Tibial nerve (tissue), 4 donors: Measurements from ENCODE around the gene APRT. TPM values are rescaled to one million over a fixed set of nuclear protein-coding genes. Genes with fewer than 3 reads are reported as not detected.

Experiments
- total RNA-seq, 4 donors: library from RNA; depleted of rRNA; stranded (reverse); fragments of >200 nt; gene quantifications; one replicate each; pipeline ENCODE4 v1.1.0, GENCODE V29; 2016

APRT gene
- total RNA-seq, 4 donors from 2014 or later = 83.4 to 157 (median 106) TPM

Other genes starting within 250 kb of the APRT start
- gene ZC3H18, start 241.5 kb downstream of the APRT start, total RNA-seq = 10 to 100 TPM; 19.7 to 52.2 (median 28.1) TPM
- gene IL17C, start 173.4 kb downstream of the APRT start, total RNA-seq = not detected
- 100 to 1,000 TPM in 2 of 4 donors, 10 to 100 TPM in 2; 86.3 to 199 (median 121) TPM for gene CYBA, start 160.9 kb downstream of the APRT start, total RNA-seq
- gene MVD, start 148.8 kb downstream of the APRT start, total RNA-seq = 10 to 100 TPM; 32.7 to 49.4 (median 39.9) TPM
- gene SNAI3, start 125.4 kb downstream of the APRT start, total RNA-seq = 1 to 10 TPM in 2 of 4 donors, under 1 TPM in 2; 0.87 to 1.2 (median 1.0) TPM
- 10 to 100 TPM; 36.5 to 56.7 (median 43.5) TPM for gene RNF166, start 105.5 kb downstream of the APRT start, total RNA-seq
- gene CTU2, start 105.4 kb downstream of the APRT start, total RNA-seq = 10 to 100 TPM; 12.3 to 22.5 (median 12.5) TPM
- 100 to 1,000 TPM in 3 of 4 donors, 10 to 100 TPM in 1; 90.5 to 309 (median 165) TPM for gene PIEZO1, start 26.7 kb downstream of the APRT start, total RNA-seq
- 1 to 10 TPM in 2 of 4 donors, under 1 TPM in 1, not detected in 1; 0.44 to 1.5 (median 1.4) TPM for gene CDT1, start 8.1 kb downstream of the APRT start, total RNA-seq
- gene GALNS, start 45.0 kb upstream of the APRT start, total RNA-seq = 10 to 100 TPM; 15.1 to 80.1 (median 43.2) TPM
- gene TRAPPC2L, start 45.2 kb upstream of the APRT start, total RNA-seq = 10 to 100 TPM; 18.0 to 36.6 (median 22.9) TPM
- gene PABPN1L, start 54.7 kb upstream of the APRT start, total RNA-seq = not detected
- 1 to 10 TPM in 3 of 4 donors, under 1 TPM in 1; 0.78 to 5.0 (median 2.8) TPM for gene CBFA2T3, start 165.3 kb upstream of the APRT start, total RNA-seq